ENCODE measurements around the gene MAPK4.
"Not testable (repeated sequence)": the region's sequence is repeated elsewhere in the genome, so short reads cannot be mapped to it uniquely, and the experiment has no call there.

The MAPK4 gene

DNA sequence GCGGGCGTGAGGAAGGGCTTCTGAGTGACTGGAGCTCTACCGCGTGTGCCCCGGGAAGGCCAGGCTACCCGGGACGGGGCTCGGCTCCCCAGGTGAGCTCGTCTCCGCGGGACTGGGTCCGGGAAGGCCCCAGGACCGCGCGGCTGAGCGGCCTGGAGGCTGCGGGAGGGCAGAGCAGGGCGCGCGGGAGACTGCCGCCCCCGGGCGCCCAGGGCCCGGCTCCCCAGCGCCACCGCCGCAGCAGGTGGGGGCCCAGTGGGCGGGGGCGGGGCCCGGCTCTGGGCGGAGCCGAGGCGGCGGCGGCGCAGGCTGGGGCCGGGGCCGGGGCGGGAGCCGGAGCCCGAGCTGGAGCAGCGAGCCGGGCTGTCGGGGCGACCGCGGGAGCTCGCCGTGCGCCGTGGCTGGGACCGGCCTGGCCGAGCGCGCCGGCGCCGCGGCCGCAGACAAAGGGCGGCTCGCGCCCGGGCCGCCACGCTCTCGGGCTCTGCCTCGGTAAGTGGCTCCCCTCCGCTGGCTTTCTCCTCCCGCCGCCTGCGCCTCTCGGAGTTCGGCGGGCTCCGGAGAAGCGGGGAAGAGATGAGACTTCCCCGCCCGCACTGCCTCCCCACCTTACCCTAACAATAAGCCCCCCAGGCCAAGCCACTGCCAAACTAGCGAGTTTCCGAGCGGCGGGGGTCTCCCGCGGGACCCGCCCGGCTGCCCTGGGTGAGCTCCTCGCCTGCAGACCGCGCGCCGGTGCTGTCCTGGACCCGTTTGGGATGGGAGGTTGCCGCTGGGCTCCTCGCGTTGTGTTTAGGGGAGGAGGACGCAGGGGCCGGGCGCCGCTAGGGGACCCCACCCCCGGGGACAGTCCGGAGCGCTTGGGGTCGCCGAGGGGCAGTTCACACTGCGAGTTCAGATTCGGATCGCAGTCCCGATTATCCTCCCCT is at the start of gene MAPK4:
Gene MAPK4 (plus strand): TSS at position 336 of the 929 bp plus-strand sequence. CDS start 103,872 bp downstream, outside the sequence.
- no peak for DNase-seq (ENCODE audit: low read depth)
- peak within 1 kb of the TSS; percentile 49 for H3K4me3 ChIP-seq (ENCODE audit: low read depth, low read length)
- TF ChIP-seq, protein P1, sequence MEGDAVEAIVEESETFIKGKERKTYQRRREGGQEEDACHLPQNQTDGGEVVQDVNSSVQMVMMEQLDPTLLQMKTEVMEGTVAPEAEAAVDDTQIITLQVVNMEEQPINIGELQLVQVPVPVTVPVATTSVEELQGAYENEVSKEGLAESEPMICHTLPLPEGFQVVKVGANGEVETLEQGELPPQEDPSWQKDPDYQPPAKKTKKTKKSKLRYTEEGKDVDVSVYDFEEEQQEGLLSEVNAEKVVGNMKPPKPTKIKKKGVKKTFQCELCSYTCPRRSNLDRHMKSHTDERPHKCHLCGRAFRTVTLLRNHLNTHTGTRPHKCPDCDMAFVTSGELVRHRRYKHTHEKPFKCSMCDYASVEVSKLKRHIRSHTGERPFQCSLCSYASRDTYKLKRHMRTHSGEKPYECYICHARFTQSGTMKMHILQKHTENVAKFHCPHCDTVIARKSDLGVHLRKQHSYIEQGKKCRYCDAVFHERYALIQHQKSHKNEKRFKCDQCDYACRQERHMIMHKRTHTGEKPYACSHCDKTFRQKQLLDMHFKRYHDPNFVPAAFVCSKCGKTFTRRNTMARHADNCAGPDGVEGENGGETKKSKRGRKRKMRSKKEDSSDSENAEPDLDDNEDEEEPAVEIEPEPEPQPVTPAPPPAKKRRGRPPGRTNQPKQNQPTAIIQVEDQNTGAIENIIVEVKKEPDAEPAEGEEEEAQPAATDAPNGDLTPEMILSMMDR (IDR thresholded peaks at IDR 0.05; ENCODE audit: low read depth, low read length, missing control alignments) = no peak
- in situ Hi-C loops (cut with HindIII; ENCODE audit: low sequenced_read_pairs) = no loop called here

GRCh38 chr18:50517277-50517676 is 42.6 kb upstream of the MAPK4 start:
- H3K4me3 ChIP-seq (ENCODE audit: low read depth, low read length); in situ Hi-C loops (cut with HindIII; ENCODE audit: low sequenced_read_pairs); DNase-seq (ENCODE audit: low read depth): not testable (repeated sequence)

DNA sequence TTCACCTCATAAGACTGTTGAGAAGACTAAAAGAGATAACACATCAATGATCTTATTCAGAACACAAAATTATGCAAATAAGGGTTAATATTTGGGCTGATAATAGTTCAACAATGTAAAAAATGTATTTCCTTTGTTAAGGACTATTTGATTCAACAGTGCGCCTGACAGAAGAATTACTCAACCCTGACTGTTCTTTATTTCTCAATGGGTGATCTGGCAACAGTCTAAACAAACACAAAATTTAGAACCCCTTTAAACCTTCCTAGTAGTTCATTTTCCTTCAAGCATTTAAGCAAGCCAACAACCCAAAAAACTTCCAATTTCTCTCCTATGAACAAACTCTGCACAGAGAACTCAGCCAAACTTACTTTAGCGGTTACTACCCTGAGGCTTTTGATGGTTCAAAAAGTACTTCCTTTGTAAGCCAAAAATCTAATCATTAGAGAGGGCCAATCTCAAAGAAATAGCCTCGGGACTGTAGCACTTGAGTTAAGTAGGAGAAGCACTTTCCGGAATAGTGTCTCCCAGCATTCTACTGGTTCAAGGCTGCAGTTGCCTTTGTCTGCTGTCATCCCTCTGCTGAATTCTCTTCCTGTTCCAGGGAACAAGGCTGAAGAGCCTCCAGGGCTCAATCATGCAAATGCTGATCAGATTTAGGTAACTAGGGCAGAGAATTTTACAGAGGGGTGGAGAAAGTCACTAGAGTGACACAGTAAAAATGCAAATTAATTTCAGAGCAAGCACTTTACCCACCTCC is 40.9 kb upstream of the MAPK4 start:
- no peak overlapping the region for H3K4me3 ChIP-seq (ENCODE audit: low read depth, low read length)
- in situ Hi-C loops (cut with HindIII; ENCODE audit: low sequenced_read_pairs) = no loop called here
- TF ChIP-seq, protein P1 (IDR thresholded peaks at IDR 0.05; ENCODE audit: low read depth, low read length, missing control alignments) = no peak
- no peak for DNase-seq (ENCODE audit: low read depth)

DNA sequence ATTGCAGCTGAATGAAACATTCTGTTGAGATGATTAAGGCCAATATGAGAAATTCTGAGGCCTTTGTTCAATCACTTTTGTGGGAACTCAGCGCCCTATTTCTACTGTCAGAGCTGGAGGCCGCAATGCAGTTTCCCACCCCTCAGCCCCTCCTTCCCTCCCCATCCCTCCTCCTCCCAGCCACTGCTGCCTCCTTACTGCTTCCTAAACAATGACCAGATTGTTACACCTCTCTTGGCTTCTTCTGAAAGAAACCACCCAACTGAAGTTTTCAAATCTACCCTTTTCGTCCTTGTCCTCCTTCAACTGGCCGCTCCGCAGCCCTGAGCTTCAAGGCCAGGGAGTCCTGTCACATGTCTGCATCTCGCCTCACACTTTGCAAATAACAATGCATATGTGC is 36.7 kb upstream of the MAPK4 start:
- no peak for DNase-seq (ENCODE audit: low read depth)
- TF ChIP-seq, protein P1 (IDR thresholded peaks at IDR 0.05; ENCODE audit: low read depth, low read length, missing control alignments) = no peak
- no peak overlapping the region for H3K4me3 ChIP-seq (ENCODE audit: low read depth, low read length)
- in situ Hi-C loops (cut with HindIII; ENCODE audit: low sequenced_read_pairs) = no loop called here

GRCh38 chr18:50527636-50528307 is 32.1 kb upstream of the MAPK4 start:
- in situ Hi-C loops (cut with HindIII; ENCODE audit: low sequenced_read_pairs) = no loop called here
- DNase-seq (ENCODE audit: low read depth) = no peak
- no peak overlapping the region for H3K4me3 ChIP-seq (ENCODE audit: low read depth, low read length)
- TF ChIP-seq, protein P1 (IDR thresholded peaks at IDR 0.05; ENCODE audit: low read depth, low read length, missing control alignments) = no peak

GRCh38 chr18:50528806-50529205 is 31.1 kb upstream of the MAPK4 start:
- in situ Hi-C loops (cut with HindIII; ENCODE audit: low sequenced_read_pairs) = no loop called here
- H3K4me3 ChIP-seq (ENCODE audit: low read depth, low read length) = no peak overlapping the region
- no peak for DNase-seq (ENCODE audit: low read depth)
- TF ChIP-seq, protein P1 (IDR thresholded peaks at IDR 0.05; ENCODE audit: low read depth, low read length, missing control alignments) = no peak

DNA sequence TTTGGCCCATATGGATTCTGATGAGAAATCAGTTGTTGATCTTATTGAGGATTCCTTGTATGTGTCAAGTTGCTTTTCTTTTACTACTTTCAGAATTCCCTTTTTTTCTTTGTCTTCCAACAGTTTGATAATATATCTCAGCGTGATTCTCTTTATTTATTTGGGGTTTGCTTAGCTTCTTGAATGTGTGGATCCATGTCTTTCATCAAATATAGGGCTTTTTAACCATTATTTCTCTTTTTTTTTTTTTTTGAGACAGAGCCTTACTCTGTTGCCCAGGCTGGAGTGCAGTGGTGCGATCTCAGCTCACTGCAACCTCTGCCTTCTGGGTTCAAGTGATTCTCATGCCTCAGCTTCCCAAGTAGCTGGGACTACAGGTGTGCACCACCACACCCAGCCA is 26.1 kb upstream of the MAPK4 start:
- H3K4me3 ChIP-seq (ENCODE audit: low read depth, low read length); DNase-seq (ENCODE audit: low read depth); in situ Hi-C loops (cut with HindIII; ENCODE audit: low sequenced_read_pairs): not testable (repeated sequence)

- in situ Hi-C loops (cut with HindIII; ENCODE audit: low sequenced_read_pairs); H3K4me3 ChIP-seq (ENCODE audit: low read depth, low read length); DNase-seq (ENCODE audit: low read depth): not testable (repeated sequence)
These were observed 15.4 kb upstream of the MAPK4 start for GRCh38 chr18:50544476-50544875.
